Fibroblast of lung (primary cell): ENCODE results near the gene TRMT44. TPM values are rescaled to one million over a fixed set of nuclear protein-coding genes. Genes with fewer than 3 reads are reported as not detected.

ENCODE experiments used
- DNase-seq, 2 donors: peaks; one replicate each; pipeline versions ENCODE4 v3.0.0 to v3.0.0-alpha.2; 2010; ENCODE audit warnings: low read depth in 2 of 2
- H2AFZ ChIP-seq: 2 replicates; pipeline ENCODE4 v1.5.1; 2012; ENCODE audit warnings: low read length, control low read depth, inconsistent platforms
- H3K27ac ChIP-seq: 2 replicates; pipeline ENCODE4 v1.5.1; 2011; ENCODE audit warnings: low read length, control low read depth; ENCODE audit not compliant: insufficient read depth
- H3K27me3 ChIP-seq: 2 replicates; pipeline ENCODE4 v1.5.1; 2011; ENCODE audit warnings: mild to moderate bottlenecking, low read length; ENCODE audit not compliant: control insufficient read depth, insufficient read depth
- H3K36me3 ChIP-seq: 2 replicates; pipeline ENCODE4 v1.5.1; 2011; ENCODE audit warnings: low read length; ENCODE audit not compliant: control insufficient read depth, insufficient read depth
- H3K4me1 ChIP-seq: 2 replicates; pipeline ENCODE4 v1.5.1; 2011; ENCODE audit warnings: low read length; ENCODE audit not compliant: control insufficient read depth, insufficient read depth; ENCODE audit errors: extremely low read depth
- H3K4me2 ChIP-seq: 2 replicates; pipeline ENCODE4 v1.5.1; 2011; ENCODE audit warnings: low read length, control low read depth; ENCODE audit not compliant: insufficient read depth; ENCODE audit errors: extremely low read depth
- H3K4me3 ChIP-seq, 4 experiments: fragments of 200-600 bp in 1 of 4; sonication (generic) in 1 of 4; replicated peaks in 1 of 4; 2 replicates each; pipeline ENCODE4 v1.5.1; 2011 to 2016; ENCODE audit warnings: low read length in 4 of 4, low read depth in 3 of 4, mild to moderate bottlenecking in 3 of 4, control low read depth in 2 of 4, inconsistent platforms in 1 of 4, mixed read lengths in 1 of 4; ENCODE audit not compliant: insufficient read depth in 1 of 4; ENCODE audit errors: control extremely low read depth in 1 of 4
- H3K79me2 ChIP-seq: 2 replicates; pipeline ENCODE4 v1.5.1; 2012; ENCODE audit warnings: mild to moderate bottlenecking, low read length, inconsistent platforms; ENCODE audit not compliant: control insufficient read depth, insufficient read depth
- H3K9ac ChIP-seq: 2 replicates; pipeline ENCODE4 v1.5.1; 2011; ENCODE audit warnings: mild to moderate bottlenecking, low read length, control low read depth; ENCODE audit not compliant: insufficient read depth
- H3K9me3 ChIP-seq: 2 replicates; pipeline ENCODE4 v1.5.1; 2012; ENCODE audit warnings: low read depth, low read length; ENCODE audit not compliant: control insufficient read depth, insufficient read depth
- H4K20me1 ChIP-seq: 2 replicates; pipeline ENCODE4 v1.5.1; 2011; ENCODE audit warnings: low read length; ENCODE audit not compliant: control insufficient read depth, insufficient read depth; ENCODE audit errors: extremely low read depth
- EZH2 ChIP-seq: IDR thresholded peaks from 2 replicates; pipeline ENCODE4 v1.5.1; 2012; ENCODE audit warnings: low read length, control low read depth, mild to moderate bottlenecking; ENCODE audit errors: missing control alignments
- polyA plus RNA-seq, 2 donors: library from polyadenylated mRNA; depleted of rRNA in 1 of 2; stranded (reverse) in 1 of 2; unstranded in 1 of 2; fragments of >200 nt; gene quantifications; 2 replicates each; pipeline ENCODE4 v1.2.1, GENCODE V29; 2011 to 2012; ENCODE audit warnings: missing spikeins in 1 of 2
- total RNA-seq: library from RNA; depleted of rRNA; stranded (reverse); fragments of >200 nt; gene quantifications from 2 replicates; pipeline ENCODE4 v1.2.1, GENCODE V29; 2014
- TF ChIP-seq, protein P1 (sequence below), 2 donors: IDR thresholded peaks in 1 of 2; conservative IDR thresholded peaks in 1 of 2; 1 replicate in 1 of 2; 2 replicates in 1 of 2; pipeline ENCODE4 v1.5.1; 2011 to 2012; ENCODE audit warnings: low read length in 2 of 2, control low read depth in 1 of 2, inconsistent platforms in 1 of 2, low read depth in 1 of 2, mild to moderate bottlenecking in 1 of 2

The TRMT44 gene
- total and polyA plus RNA-seq, 2 donors (not counting 1 experiment from before 2014, with no cell fraction given) = 6.5 to 14.0 TPM

DNA sequence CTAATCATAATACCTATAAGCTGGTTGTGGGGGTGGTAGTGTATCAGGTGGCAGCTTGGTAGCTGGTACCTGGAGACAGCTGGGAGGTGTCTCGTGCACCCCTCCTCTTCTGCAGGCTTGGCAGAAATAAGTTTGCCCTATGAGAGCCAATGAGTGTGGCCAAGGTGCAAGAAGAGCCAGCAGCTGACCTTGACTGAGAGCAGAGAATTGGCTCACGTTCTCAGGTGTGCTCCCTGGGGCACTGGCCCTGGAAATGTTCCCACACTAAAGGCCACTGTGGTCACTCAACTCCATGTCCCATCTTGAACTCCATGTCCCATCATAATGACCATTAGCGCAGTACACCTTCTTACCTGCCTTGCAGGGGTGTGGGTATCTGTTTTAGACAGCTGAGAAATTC lies 13.4 kb downstream of the TRMT44 start:
- TF ChIP-seq, protein P1, sequence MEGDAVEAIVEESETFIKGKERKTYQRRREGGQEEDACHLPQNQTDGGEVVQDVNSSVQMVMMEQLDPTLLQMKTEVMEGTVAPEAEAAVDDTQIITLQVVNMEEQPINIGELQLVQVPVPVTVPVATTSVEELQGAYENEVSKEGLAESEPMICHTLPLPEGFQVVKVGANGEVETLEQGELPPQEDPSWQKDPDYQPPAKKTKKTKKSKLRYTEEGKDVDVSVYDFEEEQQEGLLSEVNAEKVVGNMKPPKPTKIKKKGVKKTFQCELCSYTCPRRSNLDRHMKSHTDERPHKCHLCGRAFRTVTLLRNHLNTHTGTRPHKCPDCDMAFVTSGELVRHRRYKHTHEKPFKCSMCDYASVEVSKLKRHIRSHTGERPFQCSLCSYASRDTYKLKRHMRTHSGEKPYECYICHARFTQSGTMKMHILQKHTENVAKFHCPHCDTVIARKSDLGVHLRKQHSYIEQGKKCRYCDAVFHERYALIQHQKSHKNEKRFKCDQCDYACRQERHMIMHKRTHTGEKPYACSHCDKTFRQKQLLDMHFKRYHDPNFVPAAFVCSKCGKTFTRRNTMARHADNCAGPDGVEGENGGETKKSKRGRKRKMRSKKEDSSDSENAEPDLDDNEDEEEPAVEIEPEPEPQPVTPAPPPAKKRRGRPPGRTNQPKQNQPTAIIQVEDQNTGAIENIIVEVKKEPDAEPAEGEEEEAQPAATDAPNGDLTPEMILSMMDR (conservative IDR thresholded peaks at IDR 0.05 in 1 of 2, IDR thresholded peaks at IDR 0.05 in 1 of 2; ENCODE audit: low read depth in 1 of 2, low read length in 2 of 2) = no peak
- no peak for TF ChIP-seq EZH2
- no peaks in the 10 kb centered on the region for H3K79me2 ChIP-seq
- no peaks in the 10 kb centered on the region for H3K9me3 ChIP-seq
- H3K9ac ChIP-seq = no peak overlapping the region
- peaks cover 17% of the 10 kb centered on the region for H3K36me3 ChIP-seq
- no peak overlapping the region for H3K4me2 ChIP-seq
- no peaks in the 10 kb centered on the region for H3K27me3 ChIP-seq
- no peak overlapping the region for H2AFZ ChIP-seq
- no peaks in the 10 kb centered on the region for H4K20me1 ChIP-seq
- no peak overlapping the region for H3K27ac ChIP-seq
- H3K4me3 ChIP-seq = no peak overlapping the region
- no peak for DNase-seq
- no peaks in the 10 kb centered on the region for H3K4me1 ChIP-seq

DNA sequence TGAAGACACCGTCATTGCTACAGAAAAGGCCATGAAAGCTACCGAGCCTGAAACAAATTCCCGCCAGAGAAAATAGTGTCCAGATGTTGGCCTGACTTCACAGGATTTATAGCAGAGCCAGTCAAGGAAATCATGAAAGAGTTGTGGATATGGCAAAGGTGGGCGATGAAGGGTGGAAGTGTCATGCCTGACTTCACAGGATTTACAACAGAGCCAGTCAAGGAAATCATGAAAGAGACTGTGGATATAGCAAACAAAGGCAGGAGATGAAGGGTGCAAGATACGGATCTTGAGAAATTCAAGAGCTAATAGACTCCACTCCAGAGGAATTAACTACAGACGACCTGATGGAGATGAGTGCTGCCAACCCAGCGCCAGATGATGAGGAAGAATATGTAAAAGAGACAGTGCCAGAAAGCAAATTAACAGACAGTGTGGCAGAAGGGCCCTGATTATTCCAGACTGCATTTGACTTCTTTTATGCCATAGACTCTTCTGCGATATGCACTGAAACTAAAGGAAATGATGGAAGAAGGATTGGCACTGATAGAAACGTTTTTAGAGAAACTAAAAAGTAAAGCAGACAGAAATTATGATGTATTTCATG lies 17.2 kb downstream of the TRMT44 start:
- H3K27me3 ChIP-seq = no peaks in the 10 kb centered on the region
- no peaks in the 10 kb centered on the region for H4K20me1 ChIP-seq
- H3K9me3 ChIP-seq = no peaks in the 10 kb centered on the region
- H2AFZ ChIP-seq = no peak overlapping the region
- no peak for DNase-seq
- peaks cover 14% of the 10 kb centered on the region for H3K36me3 ChIP-seq
- no peak overlapping the region for H3K27ac ChIP-seq
- H3K4me2 ChIP-seq = no peak overlapping the region
- H3K79me2 ChIP-seq = no peaks in the 10 kb centered on the region
- no peak overlapping the region for H3K4me3 ChIP-seq
- no peak for TF ChIP-seq EZH2
- TF ChIP-seq, protein P1 (conservative IDR thresholded peaks at IDR 0.05 in 1 of 2, IDR thresholded peaks at IDR 0.05 in 1 of 2; ENCODE audit: low read depth in 1 of 2, low read length in 2 of 2) = no peak
- H3K4me1 ChIP-seq = no peaks in the 10 kb centered on the region
- H3K9ac ChIP-seq = no peak overlapping the region

DNA sequence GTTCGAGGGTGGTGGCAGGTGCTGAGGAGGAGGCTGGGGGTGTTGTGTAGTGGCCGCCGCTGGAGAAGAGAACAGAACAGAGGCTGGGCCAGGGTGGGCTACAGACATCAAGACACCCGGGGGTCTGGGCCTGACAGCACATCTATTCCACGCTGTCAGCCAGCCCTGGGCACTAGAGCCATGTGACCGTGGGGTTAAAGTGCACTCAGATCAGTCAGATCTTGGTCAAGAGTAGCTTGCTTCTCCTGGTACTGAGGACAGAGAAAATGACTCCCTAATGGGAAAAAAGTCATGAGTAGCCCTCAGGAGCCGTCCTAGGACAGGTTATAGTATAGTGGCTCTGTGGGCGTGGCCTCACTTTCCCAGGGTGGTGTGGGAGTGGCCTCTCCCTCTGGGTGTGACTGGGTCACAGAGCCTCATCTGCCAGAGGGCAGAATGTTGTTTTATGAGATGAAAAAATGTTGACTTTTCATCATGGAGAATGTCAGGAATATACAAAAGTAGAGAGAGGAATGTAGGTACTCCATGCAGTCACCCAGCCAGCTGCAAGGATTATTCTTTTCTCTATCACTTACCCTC lies 19.4 kb downstream of the TRMT44 start:
- no peaks in the 10 kb centered on the region for H3K9me3 ChIP-seq

More for the DNA sequence above, 19.4 kb downstream of the TRMT44 start:
- Histone ChIP-seq H3K27me3 (no peaks in the 10 kb centered on the region), H3K9ac (no peak overlapping the region), H3K4me1 (no peaks in the 10 kb centered on the region), H3K4me3 (no peak overlapping the region), H3K4me2 (no peak overlapping the region), H3K79me2 (no peaks in the 10 kb centered on the region), H2AFZ (no peak overlapping the region), H3K27ac (no peak overlapping the region), H4K20me1 (no peaks in the 10 kb centered on the region), H3K36me3 (peaks cover 7% of the 10 kb centered on the region)
- no peak for TF ChIP-seq EZH2
- TF ChIP-seq, protein P1 (conservative IDR thresholded peaks at IDR 0.05 in 1 of 2, IDR thresholded peaks at IDR 0.05 in 1 of 2; ENCODE audit: low read depth in 1 of 2, low read length in 2 of 2) = no peak
- DNase-seq = no peak
